ENCODE data around the gene PANK1. TPM values are rescaled to one million over a fixed set of nuclear protein-coding genes. Genes with fewer than 3 reads are reported as not detected.
"Not testable (repeated sequence)": the region's sequence is repeated elsewhere in the genome, so short reads cannot be mapped to it uniquely, and the experiment has no call there.

Gene PANK1
- total RNA-seq, 1 donor from 2014 or later = 9.1 TPM

GRCh38 chr10:89622151-89622550, 22.9 kb downstream of the PANK1 start:
- no peak for DNase-seq (ENCODE audit: extremely low read depth, low read depth, low spot score)

GRCh38 chr10:89621438-89621837, 23.6 kb downstream of the PANK1 start:
- DNase-seq (ENCODE audit: extremely low read depth, low read depth, low spot score) = no peak

- not testable (repeated sequence) for DNase-seq (ENCODE audit: extremely low read depth, low read depth, low spot score)
Measured at GRCh38 chr10:89620296-89620695, 24.7 kb downstream of the PANK1 start.

- DNase-seq (ENCODE audit: extremely low read depth, low read depth, low spot score) = no peak
Measured at GRCh38 chr10:89615824-89616223, 29.2 kb downstream of the PANK1 start.

- DNase-seq (ENCODE audit: extremely low read depth, low read depth, low spot score) = no peak
Measured at GRCh38 chr10:89615112-89615511, 29.9 kb downstream of the PANK1 start.

GRCh38 chr10:89613582-89613981, 31.5 kb downstream of the PANK1 start:
- DNase-seq (ENCODE audit: extremely low read depth, low read depth, low spot score) = no peak

- no peak for DNase-seq (ENCODE audit: extremely low read depth, low read depth, low spot score)
Measured at GRCh38 chr10:89611282-89611681, 33.8 kb downstream of the PANK1 start.

- no peak for DNase-seq (ENCODE audit: extremely low read depth, low read depth, low spot score)
Measured at GRCh38 chr10:89609833-89610346, 35.2 kb downstream of the PANK1 start.

GRCh38 chr10:89604200-89604599, 40.8 kb downstream of the PANK1 start:
- no peak for DNase-seq (ENCODE audit: extremely low read depth, low read depth, low spot score)

GRCh38 chr10:89602919-89603318, 42.1 kb downstream of the PANK1 start:
- DNase-seq (ENCODE audit: extremely low read depth, low read depth, low spot score) = no peak

GRCh38 chr10:89601728-89602361, 43.2 kb downstream of the PANK1 start:
- DNase-seq (ENCODE audit: extremely low read depth, low read depth, low spot score) = no peak

- DNase-seq (ENCODE audit: extremely low read depth, low read depth, low spot score) = no peak
Measured at GRCh38 chr10:89600041-89600440, 45.0 kb downstream of the PANK1 start.

- DNase-seq (ENCODE audit: extremely low read depth, low read depth, low spot score) = no peak
Measured at GRCh38 chr10:89593043-89593442, 52.0 kb downstream of the PANK1 start.

GRCh38 chr10:89592539-89592938, 52.5 kb downstream of the PANK1 start:
- no peak for DNase-seq (ENCODE audit: extremely low read depth, low read depth, low spot score)

- DNase-seq (ENCODE audit: extremely low read depth, low read depth, low spot score) = no peak
Measured at GRCh38 chr10:89591796-89592271, 53.2 kb downstream of the PANK1 start.

- DNase-seq (ENCODE audit: extremely low read depth, low read depth, low spot score) = no peak
Measured at GRCh38 chr10:89591111-89591795, 53.8 kb downstream of the PANK1 start.

- no peak for DNase-seq (ENCODE audit: extremely low read depth, low read depth, low spot score)
Measured at GRCh38 chr10:89590326-89590725, 54.7 kb downstream of the PANK1 start.

- DNase-seq (ENCODE audit: extremely low read depth, low read depth, low spot score) = no peak
Measured at GRCh38 chr10:89589101-89589720, 55.8 kb downstream of the PANK1 start.

GRCh38 chr10:89588671-89589070, 56.4 kb downstream of the PANK1 start:
- DNase-seq (ENCODE audit: extremely low read depth, low read depth, low spot score) = no peak

GRCh38 chr10:89582022-89582421, 63.0 kb downstream of the PANK1 start:
- DNase-seq (ENCODE audit: extremely low read depth, low read depth, low spot score) = no peak

GRCh38 chr10:89580243-89580642, 64.8 kb downstream of the PANK1 start:
- no peak for DNase-seq (ENCODE audit: extremely low read depth, low read depth, low spot score)

- no peak for DNase-seq (ENCODE audit: extremely low read depth, low read depth, low spot score)
Measured at GRCh38 chr10:89576696-89577095, 68.3 kb downstream of the PANK1 start.
